ENCODE data around the gene KRTAP4-9.
"Not testable (repeated sequence)": the region's sequence is repeated elsewhere in the genome, so short reads cannot be mapped to it uniquely, and the experiment has no call there.

KRTAP4-9 gene

DNA sequence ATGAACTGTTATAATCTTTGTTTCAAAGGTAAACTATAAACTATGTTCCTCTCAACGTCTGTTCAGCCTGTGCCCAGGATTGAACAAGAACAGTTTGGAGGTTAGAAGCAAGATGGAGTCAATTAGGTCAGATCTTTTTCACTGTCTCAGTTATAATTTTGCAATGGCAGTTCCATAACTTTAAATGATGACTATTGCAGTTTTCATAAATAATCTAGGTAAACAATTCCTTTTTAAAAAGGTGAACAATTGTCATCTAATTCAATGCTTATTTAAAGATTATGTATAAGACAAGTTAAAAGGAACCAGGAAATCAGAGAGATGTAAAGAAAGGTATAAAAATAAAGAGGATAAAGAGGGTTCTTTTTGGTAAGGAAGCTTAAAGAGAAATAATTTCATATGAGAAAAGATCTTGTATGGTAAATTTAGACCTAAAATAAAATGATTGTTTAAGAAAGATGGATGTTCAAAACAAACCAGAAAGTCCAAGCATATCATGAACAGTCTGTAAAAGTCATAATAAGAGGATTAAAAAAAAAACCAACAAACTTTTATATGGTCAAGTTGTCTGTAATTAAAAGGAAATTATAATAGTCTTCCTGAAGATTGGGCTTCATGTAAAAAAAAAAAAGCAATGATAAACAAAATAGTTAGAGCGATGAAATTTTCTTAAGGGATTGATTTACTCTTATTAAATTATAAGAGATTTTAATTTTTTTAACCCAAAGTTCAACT is 6.1 kb downstream of the KRTAP4-9 start:
- POLR2A ChIA-PET: no interaction called here
- CTCF ChIA-PET: no interaction called here
- TF ChIP-seq CTCF (IDR thresholded peaks at IDR 0.05; ENCODE audit: control extremely low read depth, extremely low read depth, low read depth, missing control alignments): no peak
- DNase-seq (ENCODE audit: extremely low spot score): no peak

DNA sequence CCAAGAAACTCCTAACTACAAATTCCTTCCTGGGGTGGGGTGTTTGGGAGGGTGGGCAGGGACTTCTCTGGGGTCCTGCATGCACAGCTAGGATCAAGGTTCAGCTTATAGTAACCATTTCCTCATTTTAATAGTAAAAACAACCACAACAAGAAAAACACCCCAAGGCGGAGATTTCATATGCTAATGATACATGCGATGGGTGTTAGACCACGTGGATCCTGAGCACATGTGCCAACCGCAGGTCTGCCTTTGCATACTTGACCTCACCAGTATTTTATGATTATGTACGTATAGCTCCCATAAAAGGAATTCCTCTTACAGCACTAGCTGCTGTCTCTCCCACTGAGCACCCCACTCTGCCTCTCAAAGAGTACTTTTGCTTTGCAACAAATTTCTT is 11.1 kb downstream of the KRTAP4-9 start:
- DNase-seq (ENCODE audit: extremely low spot score): no peak
- ChIA-PET POLR2A (no interaction called here), CTCF (no interaction called here)
- no peak for TF ChIP-seq CTCF (IDR thresholded peaks at IDR 0.05; ENCODE audit: control extremely low read depth, extremely low read depth, low read depth, missing control alignments)

DNA sequence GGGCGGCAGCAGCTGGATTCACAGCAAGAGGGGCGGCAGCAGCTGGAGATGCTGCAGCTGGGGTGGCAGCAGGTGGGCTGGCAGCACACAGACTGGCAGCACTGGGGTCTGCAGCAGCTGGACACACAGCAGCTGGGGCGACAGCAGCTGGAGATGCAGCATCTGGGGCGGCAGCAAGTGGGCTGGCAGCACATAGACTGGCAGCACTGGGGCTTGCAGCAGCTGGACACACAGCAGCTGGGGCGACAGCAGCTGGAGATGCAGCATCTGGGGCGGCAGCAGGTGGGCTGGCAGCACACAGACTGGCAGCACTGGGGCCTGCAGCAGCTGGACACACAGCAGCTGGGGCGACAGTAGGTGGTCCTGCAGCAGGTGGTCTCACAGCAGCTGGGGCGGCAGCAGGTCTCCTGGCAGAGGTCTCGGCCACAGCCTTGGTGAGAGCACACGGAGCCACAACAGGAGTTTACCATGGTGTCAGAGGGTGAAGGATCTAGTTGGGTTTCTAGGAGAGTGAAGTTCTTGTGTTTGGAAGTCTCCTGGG is 12.7 kb downstream of the KRTAP4-9 start, which contains the start of gene KRTAP4-11:
Gene KRTAP4-11, minus strand, starts transcription at position 528 of the 541 bp plus-strand sequence. Its CDS starts 58 bp downstream, at position 470.
- DNase-seq (ENCODE audit: extremely low spot score); POLR2A ChIA-PET; CTCF ChIA-PET: not testable (repeated sequence)

DNA sequence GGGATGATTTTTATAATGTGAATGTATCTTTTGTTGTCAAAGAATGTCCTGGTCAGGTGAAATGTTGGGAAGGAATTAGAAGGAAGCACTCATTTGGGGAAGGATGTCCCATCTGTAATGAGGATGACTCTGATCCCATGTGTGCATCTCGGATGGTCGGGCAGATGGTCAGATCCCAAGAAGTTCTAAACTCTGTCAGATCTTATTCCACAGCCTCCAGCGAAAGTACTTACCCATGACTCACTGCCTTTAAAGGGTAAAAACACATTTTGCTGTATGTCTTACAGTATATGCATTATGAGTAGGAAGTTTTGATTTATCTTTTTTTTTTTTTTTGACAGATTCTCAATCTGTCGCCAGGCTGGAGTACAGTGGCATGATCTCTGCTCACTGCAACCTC is 13.5 kb downstream of the KRTAP4-9 start:
- ChIA-PET CTCF (no interaction called here), POLR2A (no interaction called here)
- no peak for TF ChIP-seq CTCF (IDR thresholded peaks at IDR 0.05; ENCODE audit: control extremely low read depth, extremely low read depth, low read depth, missing control alignments)
- no peak for DNase-seq (ENCODE audit: extremely low spot score)

DNA sequence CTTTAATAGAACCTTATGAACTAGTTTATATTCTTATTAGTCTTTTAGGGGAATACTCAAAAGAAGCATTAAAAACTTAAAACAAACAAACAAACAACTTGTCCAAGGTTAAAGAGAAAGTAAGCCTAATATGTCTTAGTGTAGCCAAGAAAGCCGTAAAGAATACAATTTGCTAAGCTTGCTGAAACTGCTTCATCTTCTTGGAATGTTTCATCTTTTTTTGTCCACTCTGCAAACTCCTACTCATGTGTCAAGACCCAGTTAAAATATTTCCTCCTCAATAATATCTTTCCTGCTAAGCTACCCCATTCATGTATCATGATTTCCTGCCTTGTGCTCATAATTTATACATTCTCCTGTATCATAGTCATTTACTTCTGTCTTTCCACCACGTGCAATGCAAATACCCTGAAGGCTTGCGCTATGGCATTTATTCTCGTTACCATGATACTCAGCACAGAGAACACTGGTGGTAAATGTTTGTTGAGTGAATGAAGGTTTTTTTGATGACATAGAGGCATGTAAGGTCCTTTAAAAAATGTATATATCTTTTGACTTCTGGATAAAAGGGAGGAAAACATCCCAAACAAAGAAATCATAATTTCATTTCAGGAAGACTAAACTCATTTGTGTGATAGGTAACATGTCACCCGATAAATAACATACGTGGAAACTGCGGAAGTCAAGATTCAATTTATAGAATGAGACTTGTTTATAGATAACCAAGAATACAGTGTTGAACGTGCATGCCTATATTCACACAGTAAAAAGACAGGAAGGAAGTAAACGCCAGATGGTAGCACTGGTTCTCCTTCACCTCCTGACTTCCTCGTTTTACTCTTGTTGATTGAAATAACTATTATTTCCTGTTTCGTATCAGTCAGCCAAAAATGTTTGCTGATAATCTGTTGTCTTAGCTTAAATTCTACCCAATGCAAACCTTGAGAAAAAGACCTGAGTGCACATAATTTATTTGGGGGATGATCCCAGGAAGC is 14.8 kb downstream of the KRTAP4-9 start:
- POLR2A ChIA-PET, CTCF ChIA-PET: not testable (repeated sequence)

DNA sequence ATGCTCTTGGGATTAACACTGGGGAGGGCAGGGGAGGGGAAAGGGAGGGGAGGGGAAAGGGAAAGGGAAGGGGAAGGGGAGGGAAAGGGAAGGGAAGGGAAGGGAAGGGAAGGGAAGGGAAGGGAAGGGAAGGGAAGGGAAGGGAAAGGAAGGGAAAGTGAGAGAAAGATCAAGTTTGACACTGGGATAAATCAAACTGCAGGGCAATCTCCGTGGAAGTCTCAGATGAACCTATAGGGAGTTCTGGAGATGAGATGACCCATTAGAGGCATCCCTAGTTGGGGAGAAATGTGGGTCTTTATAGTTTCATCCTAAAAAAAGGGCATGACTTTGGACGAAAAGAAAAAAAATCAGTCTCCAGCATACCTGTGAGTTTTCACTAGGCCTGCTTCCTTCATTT is 16.6 kb downstream of the KRTAP4-9 start:
- ChIA-PET CTCF (no interaction called here), POLR2A (no interaction called here)
- TF ChIP-seq CTCF (IDR thresholded peaks at IDR 0.05; ENCODE audit: control extremely low read depth, extremely low read depth, low read depth, missing control alignments): no peak
- no peak for DNase-seq (ENCODE audit: extremely low spot score)

More for the DNA sequence above, 14.8 kb downstream of the KRTAP4-9 start:
- not testable (repeated sequence) for DNase-seq (ENCODE audit: extremely low spot score)

DNA sequence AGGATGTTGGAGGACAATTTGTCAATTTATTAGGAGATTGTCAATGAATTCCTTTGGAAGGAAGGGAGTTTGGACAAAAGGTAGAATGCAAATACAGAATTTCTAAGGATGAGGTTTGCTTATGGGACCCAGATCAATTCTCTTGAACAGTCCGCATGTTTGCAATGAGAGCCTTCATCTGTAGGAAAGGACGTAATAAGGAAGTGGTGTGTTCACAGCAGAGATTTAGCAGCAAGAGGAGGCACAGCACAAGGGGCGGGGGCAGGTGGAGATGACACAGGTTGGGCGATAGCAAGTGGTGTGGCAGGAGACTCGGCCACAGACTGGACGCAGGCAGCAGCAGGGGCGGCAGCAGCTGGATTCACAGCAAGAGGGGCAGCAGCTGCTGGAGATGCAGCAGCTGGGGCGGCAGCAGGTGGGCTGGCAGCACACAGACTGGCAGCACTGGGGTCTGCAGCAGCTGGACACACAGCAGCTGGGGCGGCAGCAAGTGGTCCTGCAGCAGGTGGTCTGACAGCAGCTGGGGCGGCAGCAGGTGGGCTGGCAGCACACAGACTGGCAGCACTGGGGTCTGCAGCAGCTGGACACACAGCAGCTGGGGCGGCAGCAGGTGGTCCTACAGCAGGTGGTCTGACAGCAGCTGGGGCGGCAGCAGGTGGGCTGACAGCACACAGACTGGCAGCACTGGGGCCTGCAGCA is 18.3 kb downstream of the KRTAP4-9 start:
- CTCF ChIA-PET, POLR2A ChIA-PET: not testable (repeated sequence)

GRCh38 chr17:41123991-41124371 is 18.8 kb downstream of the KRTAP4-9 start, which contains the start of gene KRTAP4-12:
Gene KRTAP4-12, minus strand, starts transcription at chr17:41124182. Its CDS starts 60 bp downstream, at chr17:41124122.
- POLR2A ChIA-PET; DNase-seq (ENCODE audit: extremely low spot score); CTCF ChIA-PET: not testable (repeated sequence)

More for the DNA sequence above, 18.3 kb downstream of the KRTAP4-9 start:
- DNase-seq (ENCODE audit: extremely low spot score): not testable (repeated sequence)
